A549 (cell line): ENCODE measurements around the gene DMBT1. TPM values are rescaled to one million over a fixed set of nuclear protein-coding genes. Genes with fewer than 3 reads are reported as not detected.

Source experiments
- ATAC-seq, 2 experiments: fragments of 200-7000 bp in 1 of 2; fragments of >200 bp in 1 of 2; cut with Nextera tagmentation in 1 of 2; cut with Tn5 transposase in 1 of 2; 3 replicates each; pipeline versions ENCODE4 v1.8.0 to v1.9.1; 2018 to 2020; ENCODE audit warnings: mild to moderate bottlenecking in 1 of 2, moderate library complexity in 1 of 2
- CTCF ChIA-PET: fragments of 300-600 bp; sonication (Branson Sonifier 250); formaldehyde crosslinking; extraction: SDS; loops from one replicate; lab custom pipeline; 2021; ENCODE audit warnings: antibody characterized with exemption, inconsistent platforms; lab: Yijun Ruan, JAX
- POLR2A ChIA-PET: fragments of 350-600 bp; formaldehyde crosslinking; extraction: SDS; loops from one replicate; lab custom pipeline; 2021; ENCODE audit warnings: antibody characterized with exemption, inconsistent platforms; lab: Yijun Ruan, JAX
- DNase-seq, 2 experiments: peaks; one replicate each; pipeline versions ENCODE4 v3.0.0 to v3.0.0-alpha.2; 2011 to 2016; ENCODE audit warnings: low read depth in 1 of 2, low spot score in 1 of 2
- FAIRE-seq: peaks from 2 replicates; lab custom pipeline; 2011; peaks lifted over from hg19 to GRCh38; lab: Jason Lieb, UNC
- H3K27ac ChIP-seq, 2 experiments: fragments of >200 bp; sonication (Bioruptor Twin); formaldehyde crosslinking; 3 replicates each; pipeline ENCODE4 v1.5.1; 2016 to 2017
- H3K4me1 ChIP-seq: fragments of >200 bp; sonication (Bioruptor Twin); formaldehyde crosslinking; 3 replicates; pipeline ENCODE4 v1.6.1; 2016
- H3K4me2 ChIP-seq: fragments of >200 bp; sonication (Bioruptor Twin); formaldehyde crosslinking; 3 replicates; pipeline ENCODE4 v1.6.1; 2016
- H3K4me3 ChIP-seq: fragments of >200 bp; sonication (Bioruptor Twin); formaldehyde crosslinking; 3 replicates; pipeline ENCODE4 v1.5.1; 2016
- H3K9me3 ChIP-seq: fragments of >200 bp; sonication (Bioruptor Twin); formaldehyde crosslinking; 3 replicates; pipeline ENCODE4 v1.6.1; 2016
- BCL3 ChIP-seq: fragments of >200 bp; sonication (Bioruptor Twin); formaldehyde crosslinking; IDR thresholded peaks from 3 replicates; pipeline ENCODE4 v1.6.1; 2016
- CBX2 ChIP-seq: fragments of 200-600 bp; sonication (generic); IDR thresholded peaks from 2 replicates; pipeline ENCODE4 v1.6.1; 2016; ENCODE audit warnings: low read depth, mild to moderate bottlenecking, borderline replicate concordance
- CEBPB ChIP-seq, 2 experiments: fragments of >200 bp in 1 of 2; sonication (Bioruptor Twin) in 1 of 2; formaldehyde crosslinking in 1 of 2; IDR thresholded peaks; 2 replicates each; pipeline ENCODE4 v1.6.1; 2012 to 2016
- CHD2 ChIP-seq: fragments of 150-350 bp; IDR thresholded peaks from 2 replicates; pipeline ENCODE4 v1.6.1; 2014; ENCODE audit warnings: low read length; ENCODE audit not compliant: partially characterized antibody
- CTCF ChIP-seq: fragments of >200 bp; sonication (Bioruptor Twin); formaldehyde crosslinking; IDR thresholded peaks from 3 replicates; pipeline ENCODE4 v1.5.1; 2016
- E2F6 ChIP-seq: IDR thresholded peaks from 2 replicates; pipeline ENCODE4 v1.6.1; 2012; ENCODE audit warnings: low read depth, borderline replicate concordance
- EHF ChIP-seq: fragments of 250-450 bp; sonication (Bioruptor Pico); IDR thresholded peaks from 2 replicates; pipeline ENCODE4 v1.5.0; 2020; ENCODE audit warnings: mild to moderate bottlenecking
- ELK1 ChIP-seq: fragments of 150-350 bp; IDR thresholded peaks from 2 replicates; pipeline ENCODE4 v1.6.1; 2014; ENCODE audit warnings: low read depth, mild to moderate bottlenecking, low read length
- FOXS1 ChIP-seq: fragments of 250-450 bp; sonication (Bioruptor Pico); IDR thresholded peaks from 2 replicates; pipeline ENCODE4 v1.5.0; 2020; ENCODE audit warnings: mild to moderate bottlenecking, moderate library complexity
- HMGXB4 ChIP-seq: fragments of 250-450 bp; sonication (Bioruptor Pico); IDR thresholded peaks from 2 replicates; pipeline ENCODE4 v1.5.0; 2021; ENCODE audit warnings: mild to moderate bottlenecking, moderate library complexity, borderline replicate concordance
- HOXA7 ChIP-seq: fragments of 250-450 bp; sonication (Bioruptor Pico); IDR thresholded peaks from 2 replicates; pipeline ENCODE4 v1.5.0; 2020; ENCODE audit warnings: mild to moderate bottlenecking, moderate library complexity
- HOXB5 ChIP-seq: fragments of 250-450 bp; sonication (Bioruptor Pico); IDR thresholded peaks from 2 replicates; pipeline ENCODE4 v1.5.0; 2020; ENCODE audit warnings: mild to moderate bottlenecking, moderate library complexity
- JUN ChIP-seq, 2 experiments: fragments of >200 bp; sonication (Bioruptor Twin); formaldehyde crosslinking; IDR thresholded peaks; 2 replicates in 1 of 2; 3 replicates in 1 of 2; pipeline ENCODE4 v1.6.1; 2016 to 2017
- KDM1A ChIP-seq: fragments of 200-600 bp; sonication (generic); IDR thresholded peaks from 2 replicates; pipeline ENCODE4 v1.6.1; 2016; ENCODE audit warnings: low read depth, mild to moderate bottlenecking
- KDM5A ChIP-seq: fragments of 200-600 bp; sonication (generic); IDR thresholded peaks from 2 replicates; pipeline ENCODE4 v1.6.1; 2016; ENCODE audit warnings: antibody characterized with exemption, mild to moderate bottlenecking
- MAZ ChIP-seq: fragments of 150-350 bp; IDR thresholded peaks from 2 replicates; pipeline ENCODE4 v1.6.1; 2014; ENCODE audit warnings: antibody characterized with exemption, low read depth, low read length, borderline replicate concordance
- MYC ChIP-seq: IDR thresholded peaks from 2 replicates; pipeline ENCODE4 v1.6.1; 2012; ENCODE audit warnings: mild to moderate bottlenecking, inconsistent platforms, low read length, improper control_type of control experiment, borderline replicate concordance
- NPAS2 ChIP-seq: fragments of 250-450 bp; sonication (Bioruptor Pico); IDR thresholded peaks from 2 replicates; pipeline ENCODE4 v1.8.0; 2022; ENCODE audit warnings: mild to moderate bottlenecking, moderate library complexity, borderline replicate concordance
- POLR2A ChIP-seq: IDR thresholded peaks from 2 replicates; pipeline ENCODE4 v1.6.1; 2012; ENCODE audit warnings: mild to moderate bottlenecking, low read length
- RAD21 ChIP-seq, 2 experiments: fragments of >200 bp in 1 of 2; sonication (Bioruptor Twin) in 1 of 2; formaldehyde crosslinking in 1 of 2; IDR thresholded peaks in 1 of 2; conservative IDR thresholded peaks in 1 of 2; 2 replicates in 1 of 2; 3 replicates in 1 of 2; pipeline ENCODE4 v1.6.1; 2012 to 2018; ENCODE audit warnings: inconsistent platforms in 1 of 2
- RCOR1 ChIP-seq: fragments of 150-350 bp; IDR thresholded peaks from 2 replicates; pipeline ENCODE4 v1.6.1; 2014; ENCODE audit warnings: antibody characterized with exemption, low read length, low read depth
- REST ChIP-seq: fragments of 200-600 bp; sonication (generic); IDR thresholded peaks from 2 replicates; pipeline ENCODE4 v1.6.1; 2016; ENCODE audit warnings: antibody characterized with exemption, mild to moderate bottlenecking, moderate library complexity
- RNF2 ChIP-seq: fragments of 200-600 bp; sonication (generic); IDR thresholded peaks from 2 replicates; pipeline ENCODE4 v1.6.1; 2016; ENCODE audit warnings: low read depth, mild to moderate bottlenecking, antibody characterized with exemption, moderate library complexity, borderline replicate concordance
- TFCP2L1 ChIP-seq: fragments of 250-450 bp; sonication (Bioruptor Pico); IDR thresholded peaks from 2 replicates; pipeline ENCODE4 v1.5.0; 2021; ENCODE audit warnings: mild to moderate bottlenecking
- TP53 ChIP-seq: fragments of 250-450 bp; sonication (Bioruptor Pico); IDR thresholded peaks from 2 replicates; pipeline ENCODE4 v1.5.0; 2021; ENCODE audit warnings: mild to moderate bottlenecking, moderate library complexity
- ZSCAN20 ChIP-seq: fragments of 250-450 bp; sonication (Bioruptor Pico); IDR thresholded peaks from 2 replicates; pipeline ENCODE4 v1.8.0; 2022; ENCODE audit warnings: mild to moderate bottlenecking, moderate library complexity
- WGBS: methylation state at CpG from one replicate; pipeline ENCODE4 v1.1.6; 2017; ENCODE audit errors: missing lambda C conversion rate; 5-methylcytosine and 5-hydroxymethylcytosine counted together
- polyA plus RNA-seq, 4 experiments: library from polyadenylated mRNA; depleted of rRNA in 3 of 4; stranded (reverse); fragments of >200 nt; fragmentation: RNase III in 1 of 4; extraction: RNeasy Plus Mini Kit Qiagen cat#74134 plus additional on column Dnase treatment in 1 of 4; gene quantifications; 2 replicates in 3 of 4; 3 replicates in 1 of 4; pipeline ENCODE4 v1.2.3, GENCODE V29; 2011 to 2017

Gene DMBT1
- polyA plus RNA-seq, 2 of the 4 experiments (the other 2 are of a cell fraction), result 0.01 to 0.03 TPM

- ATAC-seq (no peak), DNase-seq (no peak), FAIRE-seq (no peak)
- Histone ChIP-seq H3K4me1 (no peaks in the 10 kb centered on the region), H3K27ac (no peak overlapping the region), H3K4me3 (no peak overlapping the region), H3K9me3 (no peaks in the 10 kb centered on the region), H3K4me2 (no peak overlapping the region)
- TF ChIP-seq RCOR1, result no peak
- TF ChIP-seq TP53 (CRISPR knock-in tag), result no peak
- TF ChIP-seq POLR2A, result no peak
- TF ChIP-seq RNF2, result no peak
- TF ChIP-seq HOXA7 (CRISPR knock-in tag), result no peak
- TF ChIP-seq CEBPB (IDR thresholded peaks at IDR 0.05), result no peak
- TF ChIP-seq FOXS1, result no peak
- TF ChIP-seq CBX2, result no peak
- TF ChIP-seq RAD21 (conservative IDR thresholded peaks at IDR 0.05 in 1 of 2, IDR thresholded peaks at IDR 0.05 in 1 of 2), result no peak
- no peak for TF ChIP-seq KDM1A
- no peak for TF ChIP-seq ZSCAN20 (CRISPR knock-in tag)
- CTCF ChIA-PET, result interaction anchor here (1.2 to 2.7 kb wide), 2 partner anchors 26 to 27 kb away, joined by 3 to 15 read pairs; no protein-coding TSS in a partner anchor
- WGBS, result 15% methylated on average over 7 of the region's 10 CpGs
- POLR2A ChIA-PET, result no interaction called here
These were observed 31.6 kb downstream of the DMBT1 start for GRCh38 chr10:122592161-122592560.

- no peak for FAIRE-seq
- TF ChIP-seq CTCF (no peak), RAD21 (conservative IDR thresholded peaks at IDR 0.05 in 1 of 2, IDR thresholded peaks at IDR 0.05 in 1 of 2) (no peak), HMGXB4 (CRISPR knock-in tag) (no peak), MAZ (no peak), NPAS2 (CRISPR knock-in tag) (no peak), ELK1 (no peak), HOXB5 (CRISPR knock-in tag) (no peak), EHF (CRISPR knock-in tag) (no peak), KDM5A (no peak), BCL3 (no peak), ZSCAN20 (CRISPR knock-in tag) (no peak), POLR2A (no peak), JUN (IDR thresholded peaks at IDR 0.05) (no peak), E2F6 (no peak), CHD2 (no peak), FOXS1 (no peak), REST (no peak), MYC (no peak), TFCP2L1 (CRISPR knock-in tag) (no peak)
These were observed 57.1 kb downstream of the DMBT1 start for GRCh38 chr10:122617476-122618270.

More at GRCh38 chr10:122617476-122618270, 57.1 kb downstream of the DMBT1 start:
- Histone ChIP-seq H3K27ac (no peak overlapping the region), H3K9me3 (no peaks in the 10 kb centered on the region), H3K4me2 (no peak overlapping the region), H3K4me1 (no peaks in the 10 kb centered on the region), H3K4me3 (no peak overlapping the region)
- 23% methylated on average over 10 of the region's 10 CpGs for WGBS
- no peak for DNase-seq
- ATAC-seq, result no peak
- CTCF ChIA-PET, result interaction anchor here (1.5 kb wide), 1 partner anchor 12 kb away, joined by 3 read pairs; no protein-coding TSS in a partner anchor
- POLR2A ChIA-PET, result no interaction called here
